Measurements from ENCODE around the gene KRTAP9-2. TPM values are rescaled to one million over a fixed set of nuclear protein-coding genes. Genes with fewer than 3 reads are reported as not detected.
"Not testable (repeated sequence)": the region's sequence is repeated elsewhere in the genome, so short reads cannot be mapped to it uniquely, and the experiment has no call there.

The KRTAP9-2 gene
- total and polyA plus RNA-seq, 2 donors, result not detected

DNA sequence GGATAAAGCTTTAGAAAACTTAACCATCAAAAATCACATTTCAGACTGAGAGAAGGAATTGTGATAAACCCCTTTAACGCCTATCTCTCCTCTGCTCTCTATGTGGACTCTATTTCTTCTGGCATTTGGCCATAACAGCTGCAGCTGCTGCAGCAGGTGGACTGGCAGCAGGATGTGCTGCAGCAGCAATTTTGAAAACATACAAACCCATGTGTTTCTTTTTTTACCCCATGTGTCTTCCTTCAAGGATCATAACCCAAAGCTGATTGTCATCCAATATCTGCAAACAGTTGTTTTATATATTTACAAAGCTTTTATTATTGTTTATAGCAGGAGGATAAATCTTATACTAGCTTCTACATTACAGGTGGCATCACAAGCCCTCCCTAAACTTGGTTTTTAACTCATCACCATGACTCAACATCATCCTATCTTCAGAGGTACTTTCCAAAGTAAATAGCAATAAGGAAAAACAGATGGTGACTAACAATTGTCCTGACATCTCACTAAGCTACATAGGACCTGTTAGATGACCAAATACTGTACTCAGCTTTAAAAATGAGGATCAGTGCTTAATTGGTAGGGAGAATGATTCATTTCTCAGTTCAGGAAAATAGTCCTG, 14.5 kb upstream of the KRTAP9-2 start:
- DNase-seq (ENCODE audit: extremely low spot score), result no peak
- WGBS, result 16% methylated on average over 1 of the region's 1 CpG

GRCh38 chr17:41212524-41213169, 13.8 kb upstream of the KRTAP9-2 start:
- 73% methylated on average over 7 of the region's 7 CpGs for WGBS
- no peak overlapping the region for H3K27ac ChIP-seq (ENCODE audit: low read depth)
- no peak overlapping the region for H3K4me3 ChIP-seq (ENCODE audit: low read depth, low read length)
- DNase-seq (ENCODE audit: extremely low spot score), result no peak
- no peaks in the 10 kb centered on the region for H3K36me3 ChIP-seq (ENCODE audit: insufficient read depth)
- H3K4me1 ChIP-seq (ENCODE audit: insufficient read depth), result no peaks in the 10 kb centered on the region

More for the DNA sequence above, 14.5 kb upstream of the KRTAP9-2 start:
- H3K4me3 ChIP-seq (ENCODE audit: low read depth, low read length), result no peak overlapping the region
- H3K36me3 ChIP-seq (ENCODE audit: insufficient read depth), result no peaks in the 10 kb centered on the region
- H3K27ac ChIP-seq (ENCODE audit: low read depth), result no peak overlapping the region
- H3K4me1 ChIP-seq (ENCODE audit: insufficient read depth), result no peaks in the 10 kb centered on the region

DNA sequence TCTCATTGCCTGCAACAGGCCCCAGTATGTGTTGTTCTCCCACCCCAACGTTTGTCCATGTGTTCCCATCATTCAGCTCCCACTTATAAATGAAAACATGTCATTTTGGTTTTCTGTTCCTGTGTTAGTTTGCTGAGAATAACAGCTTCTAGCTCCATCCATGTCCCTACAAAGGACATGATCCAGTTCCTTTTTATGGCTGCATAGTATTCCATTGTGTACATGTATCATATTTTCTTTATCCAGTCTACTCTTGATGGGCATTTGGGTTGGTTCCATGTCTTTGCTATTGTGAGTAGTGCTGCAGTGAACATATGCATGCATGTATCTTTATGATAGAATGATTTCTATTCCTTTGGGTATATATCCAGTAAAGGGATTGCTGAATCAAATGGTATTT, 10.8 kb upstream of the KRTAP9-2 start:
- Histone ChIP-seq H3K27ac (ENCODE audit: low read depth) (no peak overlapping the region), H3K4me3 (ENCODE audit: low read depth, low read length) (no peak overlapping the region), H3K4me1 (ENCODE audit: insufficient read depth) (no peaks in the 10 kb centered on the region), H3K36me3 (ENCODE audit: insufficient read depth) (no peaks in the 10 kb centered on the region)
- 69% methylated on average over 1 of the region's 1 CpG for WGBS
- DNase-seq (ENCODE audit: extremely low spot score), result no peak

DNA sequence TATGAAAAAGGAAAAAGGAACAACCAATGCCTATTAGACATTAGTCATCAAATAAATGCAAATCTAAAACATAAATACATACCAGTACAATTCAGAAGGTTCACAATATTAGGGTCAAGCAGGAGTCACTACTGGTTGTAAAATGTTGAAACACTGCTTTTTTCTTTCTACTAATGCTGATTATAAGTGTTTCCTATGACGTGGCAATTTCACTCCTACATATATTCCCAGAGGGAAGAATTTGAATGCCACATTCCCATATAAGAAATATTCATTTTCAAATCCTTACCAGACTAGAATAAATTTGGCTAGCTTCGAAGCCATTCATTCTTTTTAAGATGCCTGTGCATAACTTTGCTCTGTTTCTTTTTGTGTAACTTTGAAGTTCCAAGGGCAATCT, 2.6 kb upstream of the KRTAP9-2 start:
- DNase-seq (ENCODE audit: extremely low spot score), result no peak
- WGBS, result 48% methylated on average over 2 of the region's 2 CpGs
- no peaks in the 10 kb centered on the region for H3K4me1 ChIP-seq (ENCODE audit: insufficient read depth)
- no peak overlapping the region for H3K27ac ChIP-seq (ENCODE audit: low read depth)
- no peak overlapping the region for H3K4me3 ChIP-seq (ENCODE audit: low read depth, low read length)
- H3K36me3 ChIP-seq (ENCODE audit: insufficient read depth), result no peaks in the 10 kb centered on the region

DNA sequence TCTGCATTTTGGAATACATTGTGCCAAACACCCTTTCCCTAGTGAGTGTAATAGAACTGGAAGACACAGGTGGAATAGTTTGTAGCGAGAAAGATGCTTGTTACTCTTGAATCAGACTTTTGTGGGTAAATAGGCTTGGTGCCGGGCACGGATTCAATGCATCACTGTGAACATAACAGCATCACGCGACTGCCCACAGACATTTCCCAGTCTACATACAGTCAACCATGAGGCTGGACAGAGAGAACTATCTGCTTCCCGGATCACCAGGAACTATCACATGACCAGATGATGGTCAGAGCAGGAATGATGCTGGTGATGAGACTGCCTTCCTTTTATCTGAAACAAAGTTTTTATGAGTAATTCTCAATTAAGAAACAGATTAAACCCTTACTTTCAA, 397 bp upstream of the KRTAP9-2 start:
- WGBS, result 91% methylated on average over 6 of the region's 6 CpGs
- no peak overlapping the region for H3K27ac ChIP-seq (ENCODE audit: low read depth)
- no peaks in the 10 kb centered on the region for H3K36me3 ChIP-seq (ENCODE audit: insufficient read depth)
- no peak for DNase-seq (ENCODE audit: extremely low spot score)
- no peaks in the 10 kb centered on the region for H3K4me1 ChIP-seq (ENCODE audit: insufficient read depth)
- no peak overlapping the region for H3K4me3 ChIP-seq (ENCODE audit: low read depth, low read length)

DNA sequence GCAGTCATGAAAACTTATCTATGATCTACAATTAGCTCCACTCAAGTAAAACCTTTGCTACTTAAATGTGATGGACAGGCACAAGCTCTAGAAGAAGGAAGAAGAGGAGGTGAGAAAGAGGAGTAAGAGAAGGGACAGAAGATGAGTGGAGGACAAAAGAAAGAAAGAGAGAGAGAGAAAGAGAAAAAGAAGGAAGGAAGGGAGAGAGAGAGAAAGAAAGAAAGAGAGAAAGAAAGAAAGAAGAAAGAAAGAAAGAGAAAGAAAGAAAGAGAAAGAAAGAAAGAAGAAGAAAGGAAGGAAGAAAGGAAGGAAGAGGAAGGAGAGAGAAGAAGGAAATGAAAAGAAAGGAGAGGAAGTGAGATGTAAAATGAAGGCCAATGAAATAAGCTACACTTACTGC, 3.6 kb downstream of the KRTAP9-2 start:
- no peak overlapping the region for H3K27ac ChIP-seq (ENCODE audit: low read depth)
- DNase-seq (ENCODE audit: extremely low spot score), result no peak
- H3K4me3 ChIP-seq (ENCODE audit: low read depth, low read length), result no peak overlapping the region
- no peaks in the 10 kb centered on the region for H3K36me3 ChIP-seq (ENCODE audit: insufficient read depth)
- H3K4me1 ChIP-seq (ENCODE audit: insufficient read depth), result no peaks in the 10 kb centered on the region

DNA sequence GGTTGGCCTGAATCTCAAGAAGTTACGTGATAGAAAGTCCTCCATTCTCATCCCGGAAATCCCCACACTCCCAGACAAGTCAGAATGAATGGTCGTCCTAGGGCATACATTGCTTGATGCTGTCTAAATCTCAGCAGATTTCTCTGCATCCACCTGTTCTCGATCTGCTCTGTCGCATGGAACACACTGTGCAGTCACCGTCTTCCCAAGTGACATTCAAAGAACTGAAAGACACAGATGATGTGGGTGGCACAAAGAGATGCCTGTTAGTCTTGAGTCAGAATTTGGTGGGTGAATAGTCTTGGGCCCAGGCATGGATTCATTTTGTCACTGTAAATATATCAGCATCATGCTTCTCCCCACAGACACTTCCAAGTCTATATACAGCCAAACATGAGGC, 5.3 kb downstream of the KRTAP9-2 start:
- Histone ChIP-seq H3K4me1 (ENCODE audit: insufficient read depth) (no peaks in the 10 kb centered on the region), H3K27ac (ENCODE audit: low read depth) (no peak overlapping the region), H3K36me3 (ENCODE audit: insufficient read depth) (no peaks in the 10 kb centered on the region), H3K4me3 (ENCODE audit: low read depth, low read length) (no peak overlapping the region)
- WGBS, result 86% methylated on average over 6 of the region's 6 CpGs
- no peak for DNase-seq (ENCODE audit: extremely low spot score)

DNA sequence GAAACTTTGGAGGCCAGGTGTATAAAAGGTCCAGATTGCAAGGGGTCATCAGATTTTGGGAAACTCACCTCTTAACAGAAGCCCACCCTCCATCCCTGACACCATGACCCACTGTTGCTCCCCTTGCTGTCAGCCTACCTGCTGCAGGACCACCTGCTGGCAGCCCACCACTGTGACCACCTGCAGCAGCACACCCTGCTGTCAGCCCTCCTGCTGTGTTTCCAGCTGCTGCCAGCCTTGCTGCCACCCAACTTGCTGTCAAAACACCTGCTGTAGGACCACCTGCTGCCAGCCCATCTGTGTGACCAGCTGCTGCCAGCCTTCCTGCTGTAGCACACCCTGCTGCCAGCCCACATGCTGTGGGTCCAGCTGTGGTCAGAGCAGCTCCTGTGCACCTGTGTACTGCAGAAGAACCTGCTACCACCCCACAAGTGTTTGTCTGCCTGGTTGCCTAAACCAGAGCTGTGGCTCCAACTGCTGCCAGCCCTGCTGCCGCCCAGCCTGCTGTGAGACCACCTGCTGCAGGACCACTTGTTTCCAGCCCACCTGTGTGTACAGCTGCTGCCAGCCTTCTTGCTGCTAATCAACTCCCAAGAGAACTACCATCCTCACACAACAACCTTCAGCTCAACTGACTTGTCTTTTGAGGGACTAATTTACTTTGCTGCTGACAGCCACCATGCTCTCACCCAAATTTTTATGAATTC, 6.1 kb downstream of the KRTAP9-2 start, which contains the start of gene KRTAP9-3:
KRTAP9-3 (plus strand) TSS at position 51 of the 707 bp plus-strand sequence; CDS start at position 104, 53 bp downstream.
- not testable (repeated sequence) for H3K4me3 ChIP-seq (ENCODE audit: low read depth, low read length)
- WGBS, result 87% methylated on average over 1 of the region's 1 CpG

GRCh38 chr17:41237116-41237515, 10.7 kb downstream of the KRTAP9-2 start:
- not testable (repeated sequence) for DNase-seq (ENCODE audit: extremely low spot score); H3K36me3 ChIP-seq (ENCODE audit: insufficient read depth); H3K27ac ChIP-seq (ENCODE audit: low read depth); H3K4me1 ChIP-seq (ENCODE audit: insufficient read depth); H3K4me3 ChIP-seq (ENCODE audit: low read depth, low read length)
- 67% methylated on average over 4 of the region's 4 CpGs for WGBS

More for the DNA sequence above, 6.1 kb downstream of the KRTAP9-2 start, which contains the start of gene KRTAP9-3:
- DNase-seq (ENCODE audit: extremely low spot score); H3K36me3 ChIP-seq (ENCODE audit: insufficient read depth); H3K4me1 ChIP-seq (ENCODE audit: insufficient read depth); H3K27ac ChIP-seq (ENCODE audit: low read depth): not testable (repeated sequence)

DNA sequence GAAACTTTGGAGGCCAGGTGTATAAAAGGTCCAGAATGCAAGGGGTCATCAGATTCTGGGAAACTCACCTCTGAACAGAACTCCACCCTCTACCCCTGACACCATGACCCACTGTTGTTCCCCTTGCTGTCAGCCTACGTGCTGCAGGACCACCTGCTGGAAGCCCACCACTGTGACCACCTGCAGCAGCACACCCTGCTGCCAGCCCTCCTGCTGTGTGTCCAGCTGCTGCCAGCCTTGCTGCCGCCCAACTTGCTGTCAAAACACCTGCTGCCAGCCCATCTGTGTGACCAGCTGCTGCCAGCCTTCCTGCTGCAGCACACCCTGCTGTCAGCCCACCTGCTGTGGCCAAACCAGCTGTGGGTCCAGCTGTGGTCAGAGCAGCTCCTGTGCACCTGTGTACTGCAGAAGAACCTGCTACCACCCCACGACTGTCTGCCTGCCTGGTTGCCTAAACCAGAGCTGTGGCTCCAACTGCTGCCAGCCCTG, 11.5 kb downstream of the KRTAP9-2 start, which contains the start of gene KRTAP9-8:
KRTAP9-8 (plus strand) TSS at position 51 of the 489 bp plus-strand sequence; CDS start at position 104, 53 bp downstream.
- H3K4me1 ChIP-seq (ENCODE audit: insufficient read depth); DNase-seq (ENCODE audit: extremely low spot score); H3K36me3 ChIP-seq (ENCODE audit: insufficient read depth); H3K27ac ChIP-seq (ENCODE audit: low read depth); H3K4me3 ChIP-seq (ENCODE audit: low read depth, low read length): not testable (repeated sequence)
- WGBS, result 46% methylated on average over 3 of the region's 3 CpGs

DNA sequence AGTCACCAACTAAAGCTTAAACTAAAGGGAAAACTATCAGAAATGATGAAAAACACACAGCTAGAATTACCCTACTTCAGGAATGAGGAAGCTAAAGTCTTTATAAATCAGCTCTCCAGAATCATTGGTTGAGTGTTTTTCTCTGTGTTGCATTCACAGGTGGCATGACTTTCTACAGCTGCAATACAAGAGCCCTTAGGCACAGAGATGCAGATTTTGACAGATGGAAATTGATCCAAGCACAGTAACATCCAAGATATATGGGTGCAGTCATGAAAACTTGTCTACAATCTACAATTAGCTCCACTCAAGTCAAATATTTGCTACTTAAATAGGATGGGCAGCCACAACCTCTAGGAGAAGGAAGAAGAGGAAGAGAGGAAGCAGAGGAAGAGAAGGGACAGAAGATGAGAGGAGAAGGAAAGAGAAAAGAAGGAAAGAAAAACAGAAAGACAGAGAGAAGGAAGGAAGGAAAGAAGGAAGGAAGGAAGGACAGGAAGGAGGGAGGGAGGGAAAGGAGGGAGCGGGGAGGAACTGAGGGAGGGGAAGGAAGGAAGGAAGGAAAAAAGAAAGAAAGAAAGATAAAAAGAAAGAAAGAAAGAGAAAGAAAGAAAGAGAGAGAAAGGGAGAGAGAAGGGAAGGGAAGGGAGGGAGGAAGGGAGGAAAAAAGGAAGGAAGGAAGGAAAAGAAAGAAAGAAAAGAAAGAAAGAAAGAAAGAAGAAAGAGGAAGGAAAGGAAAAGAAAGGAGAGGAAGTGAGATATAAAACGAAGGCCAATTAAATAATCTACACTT, 20.7 kb downstream of the KRTAP9-2 start:
- not testable (repeated sequence) for H3K36me3 ChIP-seq (ENCODE audit: insufficient read depth); H3K4me3 ChIP-seq (ENCODE audit: low read depth, low read length); H3K4me1 ChIP-seq (ENCODE audit: insufficient read depth); H3K27ac ChIP-seq (ENCODE audit: low read depth); DNase-seq (ENCODE audit: extremely low spot score)
- whole genome bisulfite sequencing, result 67% methylated on average over 2 of the region's 2 CpGs

DNA sequence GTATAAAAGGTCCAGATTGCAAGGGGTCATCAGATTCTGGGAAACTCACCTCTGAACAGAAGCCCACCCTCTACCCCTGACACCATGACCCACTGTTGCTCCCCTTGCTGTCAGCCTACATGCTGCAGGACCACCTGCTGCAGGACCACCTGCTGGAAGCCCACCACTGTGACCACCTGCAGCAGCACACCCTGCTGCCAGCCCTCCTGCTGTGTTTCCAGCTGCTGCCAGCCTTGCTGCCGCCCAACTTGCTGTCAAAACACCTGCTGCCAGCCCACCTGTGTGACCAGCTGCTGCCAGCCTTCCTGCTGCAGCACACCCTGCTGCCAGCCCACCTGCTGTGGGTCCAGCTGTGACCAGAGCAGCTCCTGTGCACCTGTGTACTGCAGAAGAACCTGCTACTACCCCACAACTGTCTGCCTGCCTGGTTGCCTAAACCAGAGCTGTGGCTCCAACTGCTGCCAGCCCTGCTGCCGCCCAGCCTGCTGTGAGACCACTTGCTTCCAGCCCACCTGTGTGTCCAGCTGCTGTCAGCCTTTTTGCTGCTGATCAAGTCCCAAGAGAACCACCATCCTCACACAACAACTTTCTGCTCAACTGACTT, 23.3 kb downstream of the KRTAP9-2 start, which contains the start of gene KRTAP9-4:
KRTAP9-4 (plus strand) TSS at position 51 of the 604 bp plus-strand sequence; CDS start at position 85, 34 bp downstream.
- 69% methylated on average over 2 of the region's 2 CpGs for WGBS
- DNase-seq (ENCODE audit: extremely low spot score); H3K27ac ChIP-seq (ENCODE audit: low read depth): not testable (repeated sequence)

GRCh38 chr17:41251261-41251660, 24.8 kb downstream of the KRTAP9-2 start:
- H3K27ac ChIP-seq (ENCODE audit: low read depth), result no peak overlapping the region
- H3K4me3 ChIP-seq (ENCODE audit: low read depth, low read length), result no peak overlapping the region
- DNase-seq (ENCODE audit: extremely low spot score), result no peak
- 95% methylated on average over 1 of the region's 1 CpG for WGBS
- no peaks in the 10 kb centered on the region for H3K4me1 ChIP-seq (ENCODE audit: insufficient read depth)
- no peaks in the 10 kb centered on the region for H3K36me3 ChIP-seq (ENCODE audit: insufficient read depth)

More for the DNA sequence above, 23.3 kb downstream of the KRTAP9-2 start, which contains the start of gene KRTAP9-4:
- not testable (repeated sequence) for H3K4me1 ChIP-seq (ENCODE audit: insufficient read depth); H3K36me3 ChIP-seq (ENCODE audit: insufficient read depth); H3K4me3 ChIP-seq (ENCODE audit: low read depth, low read length)
